ENCODE data around the gene PLCB1. TPM values are rescaled to one million over a fixed set of nuclear protein-coding genes. Genes with fewer than 3 reads are reported as not detected.

Gene PLCB1
- total and polyA plus RNA-seq, 7 experiments from 2014 or later = 0.56 to 17.6 (median 2.3) TPM

- ChIA-PET POLR2A (no interaction called here), CTCF (no interaction called here)
- Histone ChIP-seq H3K27me3 (ENCODE audit: control insufficient read depth in 2 of 2, insufficient read depth in 2 of 2, low read length in 2 of 2) (no peaks in the 10 kb centered on the region), H3K4me3 (ENCODE audit: low read length) (no peak overlapping the region), H3K36me3 (ENCODE audit: control insufficient read depth in 2 of 3, insufficient read depth in 3 of 3, low read length in 3 of 3) (peaks cover 0 to 5% (median 0%) of the 10 kb centered on the region in 3 experiments), H3K27ac (ENCODE audit: low read depth, low read length) (no peak overlapping the region), H3K9me3 (ENCODE audit: control insufficient read depth in 2 of 3, low read length in 3 of 3) (no peaks in the 10 kb centered on the region), H3K4me1 (ENCODE audit: control insufficient read depth in 2 of 2, insufficient read depth in 2 of 2, low read length in 2 of 2) (no peaks in the 10 kb centered on the region)
- DNase-seq = peak in 1 of 9 donors; percentile 1
- H3K27me3 Mint-ChIP-seq = peaks cover 0 to 3% (median 0%) of the 10 kb centered on the region in 5 donors
- no peaks in the 10 kb centered on the region for H3K36me3 Mint-ChIP-seq
- H3K9me3 Mint-ChIP-seq = peaks cover 0 to 3% (median 0%) of the 10 kb centered on the region in 11 donors
- H3K27ac Mint-ChIP-seq = no peak overlapping the region
- no peak for ATAC-seq
- no peak overlapping the region for H3K4me3 Mint-ChIP-seq
- intact Hi-C loops (cut with micrococcal nuclease) = no loop called here
- peaks cover 0 to 2% (median 0%) of the 10 kb centered on the region in 7 donors for H3K4me1 Mint-ChIP-seq
These were observed 658.5 kb downstream of the PLCB1 start for GRCh38 chr20:8790442-8791074.

- no peaks in the 10 kb centered on the region for H3K27me3 ChIP-seq (ENCODE audit: control insufficient read depth in 2 of 2, insufficient read depth in 2 of 2, low read length in 2 of 2)
- CTCF ChIA-PET = no interaction called here
- peaks cover 0 to 5% (median 0%) of the 10 kb centered on the region in 11 donors for H3K9me3 Mint-ChIP-seq
- POLR2A ChIA-PET = no interaction called here
- no peaks in the 10 kb centered on the region for H3K4me1 ChIP-seq (ENCODE audit: control insufficient read depth in 2 of 2, insufficient read depth in 2 of 2, low read length in 2 of 2)
- no peak overlapping the region for H3K27ac ChIP-seq (ENCODE audit: low read depth, low read length)
- DNase-seq (no peak), ATAC-seq (no peak)
- H3K9me3 ChIP-seq (ENCODE audit: control insufficient read depth in 2 of 3, low read length in 3 of 3) = no peaks in the 10 kb centered on the region
- no peak overlapping the region for H3K4me3 ChIP-seq (ENCODE audit: low read length)
- H3K36me3 Mint-ChIP-seq = no peaks in the 10 kb centered on the region
- H3K36me3 ChIP-seq (ENCODE audit: control insufficient read depth in 2 of 3, insufficient read depth in 3 of 3, low read length in 3 of 3) = peaks cover 0 to 5% (median 0%) of the 10 kb centered on the region in 3 experiments
- H3K27ac Mint-ChIP-seq = no peak overlapping the region
- intact Hi-C loops (cut with micrococcal nuclease) = no loop called here
- H3K4me1 Mint-ChIP-seq = peaks cover 0 to 2% (median 0%) of the 10 kb centered on the region in 7 donors
- H3K27me3 Mint-ChIP-seq = no peaks in the 10 kb centered on the region
- H3K4me3 Mint-ChIP-seq = no peak overlapping the region
These were observed 663.3 kb downstream of the PLCB1 start for GRCh38 chr20:8795404-8795803.

DNA sequence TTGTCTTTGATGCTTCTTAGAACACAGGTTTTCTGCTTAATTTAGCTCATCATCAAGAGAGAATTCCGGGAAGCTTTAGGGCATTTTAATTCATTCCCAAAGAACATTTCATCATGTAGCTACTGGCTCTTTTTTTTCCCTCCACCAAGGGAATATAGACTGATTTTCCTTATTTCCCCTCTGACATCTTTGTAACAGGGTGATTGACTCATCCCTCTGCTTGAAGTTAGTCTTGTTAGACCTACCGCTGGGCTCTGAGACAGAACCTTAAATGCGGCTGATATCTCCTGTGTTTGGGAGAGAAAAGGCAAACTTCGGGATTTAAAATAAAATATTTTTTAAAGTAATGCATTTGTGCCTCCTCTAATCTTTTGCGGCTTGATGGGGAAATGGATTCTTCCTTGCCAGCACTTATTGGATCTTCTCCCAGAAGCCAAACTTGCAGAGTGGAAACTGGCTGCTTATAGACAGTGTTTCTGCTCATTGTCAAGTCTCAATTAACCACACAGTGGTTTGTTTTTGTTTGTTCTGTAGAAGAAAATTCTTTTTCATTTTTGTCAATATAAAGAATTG, 664.1 kb downstream of the PLCB1 start:
- H3K36me3 ChIP-seq (ENCODE audit: control insufficient read depth in 2 of 3, insufficient read depth in 3 of 3, low read length in 3 of 3) = peaks cover 0 to 5% (median 0%) of the 10 kb centered on the region in 3 experiments
- Mint-ChIP-seq H3K27ac (no peak overlapping the region), H3K27me3 (no peaks in the 10 kb centered on the region), H3K36me3 (no peaks in the 10 kb centered on the region), H3K9me3 (peaks cover 0 to 5% (median 0%) of the 10 kb centered on the region in 11 donors), H3K4me1 (peaks cover 0 to 2% (median 0%) of the 10 kb centered on the region in 7 donors), H3K4me3 (no peak overlapping the region)
- H3K27ac ChIP-seq (ENCODE audit: low read depth, low read length) = no peak overlapping the region
- CTCF ChIA-PET = no interaction called here
- intact Hi-C loops (cut with micrococcal nuclease) = no loop called here
- no peaks in the 10 kb centered on the region for H3K9me3 ChIP-seq (ENCODE audit: control insufficient read depth in 2 of 3, low read length in 3 of 3)
- DNase-seq (no peak), ATAC-seq (no peak)
- H3K4me1 ChIP-seq (ENCODE audit: control insufficient read depth in 2 of 2, insufficient read depth in 2 of 2, low read length in 2 of 2) = no peaks in the 10 kb centered on the region
- H3K4me3 ChIP-seq (ENCODE audit: low read length) = no peak overlapping the region
- no peaks in the 10 kb centered on the region for H3K27me3 ChIP-seq (ENCODE audit: control insufficient read depth in 2 of 2, insufficient read depth in 2 of 2, low read length in 2 of 2)
- POLR2A ChIA-PET = no interaction called here

DNA sequence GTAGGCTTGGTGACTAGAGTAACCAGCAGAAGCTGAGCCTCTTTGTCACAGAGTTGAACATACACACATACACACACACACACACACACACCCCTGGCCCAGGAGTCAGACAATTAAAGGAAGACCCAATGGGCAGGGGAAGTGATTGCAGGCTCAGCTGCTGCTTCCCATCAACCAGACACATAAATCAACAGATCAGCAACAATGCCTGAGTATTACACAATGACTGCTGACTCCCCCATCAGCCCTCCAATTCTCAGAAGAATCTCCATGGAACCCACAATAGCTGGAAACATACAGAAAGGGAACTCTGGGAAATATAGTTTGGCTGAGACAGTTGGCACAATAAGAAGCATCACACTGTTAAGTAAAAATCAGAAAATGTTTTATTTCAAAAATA, 666.4 kb downstream of the PLCB1 start:
- H3K36me3 ChIP-seq (ENCODE audit: control insufficient read depth in 2 of 3, insufficient read depth in 3 of 3, low read length in 3 of 3) = no peaks in the 10 kb centered on the region
- Mint-ChIP-seq H3K27ac (no peak overlapping the region), H3K9me3 (peaks cover 0 to 5% (median 0%) of the 10 kb centered on the region in 11 donors), H3K27me3 (peaks cover 0 to 6% (median 0%) of the 10 kb centered on the region in 5 donors), H3K4me3 (no peak overlapping the region), H3K36me3 (peaks cover 0 to 7% (median 5%) of the 10 kb centered on the region in 5 donors), H3K4me1 (peaks cover 0 to 2% (median 0%) of the 10 kb centered on the region in 7 donors)
- CTCF ChIA-PET = no interaction called here
- no peaks in the 10 kb centered on the region for H3K27me3 ChIP-seq (ENCODE audit: control insufficient read depth in 2 of 2, insufficient read depth in 2 of 2, low read length in 2 of 2)
- no peaks in the 10 kb centered on the region for H3K9me3 ChIP-seq (ENCODE audit: control insufficient read depth in 2 of 3, low read length in 3 of 3)
- no peak overlapping the region for H3K4me3 ChIP-seq (ENCODE audit: low read length)
- no peaks in the 10 kb centered on the region for H3K4me1 ChIP-seq (ENCODE audit: control insufficient read depth in 2 of 2, insufficient read depth in 2 of 2, low read length in 2 of 2)
- DNase-seq (no peak), ATAC-seq (no peak)
- POLR2A ChIA-PET = no interaction called here
- no peak overlapping the region for H3K27ac ChIP-seq (ENCODE audit: low read depth, low read length)
- intact Hi-C loops (cut with micrococcal nuclease) = no loop called here

DNA sequence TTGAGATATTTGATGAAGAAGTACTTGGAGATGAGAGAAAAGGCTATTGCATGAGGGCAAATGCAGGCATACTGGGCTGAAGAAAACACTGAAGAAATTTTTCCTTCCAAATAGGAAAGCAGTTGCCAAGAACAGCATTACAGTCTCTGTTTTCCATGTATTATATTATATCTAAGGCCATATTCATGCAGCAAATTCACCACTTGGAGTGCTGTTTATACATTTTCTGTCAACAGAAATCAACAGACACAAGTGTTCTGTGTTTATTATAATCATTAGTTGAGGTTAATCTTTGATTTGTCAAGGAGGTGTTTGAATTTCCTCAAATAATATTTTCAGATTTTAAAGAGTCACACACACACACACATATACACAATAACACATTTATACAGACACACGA, 668.0 kb downstream of the PLCB1 start:
- intact Hi-C loops (cut with micrococcal nuclease) = loop anchor here in 1 of 2 donors (10.0 kb wide), 1 partner anchor 1495 kb away; no protein-coding TSS in a partner anchor
- H3K36me3 Mint-ChIP-seq = peaks cover 0 to 7% (median 5%) of the 10 kb centered on the region in 5 donors
- no peaks in the 10 kb centered on the region for H3K36me3 ChIP-seq (ENCODE audit: control insufficient read depth in 2 of 3, insufficient read depth in 3 of 3, low read length in 3 of 3)
- DNase-seq (no peak), ATAC-seq (no peak)
- no peak overlapping the region for H3K27ac Mint-ChIP-seq
- ChIA-PET POLR2A (no interaction called here), CTCF (no interaction called here)
- H3K4me1 ChIP-seq (ENCODE audit: control insufficient read depth in 2 of 2, insufficient read depth in 2 of 2, low read length in 2 of 2) = no peaks in the 10 kb centered on the region
- H3K4me3 ChIP-seq (ENCODE audit: low read length) = no peak overlapping the region
- H3K27me3 Mint-ChIP-seq = peaks cover 0 to 6% (median 0%) of the 10 kb centered on the region in 5 donors
- peaks cover 0 to 2% (median 0%) of the 10 kb centered on the region in 7 donors for H3K4me1 Mint-ChIP-seq
- H3K4me3 Mint-ChIP-seq = no peak overlapping the region
- no peaks in the 10 kb centered on the region for H3K9me3 ChIP-seq (ENCODE audit: control insufficient read depth in 2 of 3, low read length in 3 of 3)
- no peaks in the 10 kb centered on the region for H3K27me3 ChIP-seq (ENCODE audit: control insufficient read depth in 2 of 2, insufficient read depth in 2 of 2, low read length in 2 of 2)
- H3K9me3 Mint-ChIP-seq = peaks cover 0 to 5% (median 0%) of the 10 kb centered on the region in 11 donors
- no peak overlapping the region for H3K27ac ChIP-seq (ENCODE audit: low read depth, low read length)

GRCh38 chr20:8801686-8802085, 669.6 kb downstream of the PLCB1 start:
- Histone ChIP-seq H3K27me3 (ENCODE audit: control insufficient read depth in 2 of 2, insufficient read depth in 2 of 2, low read length in 2 of 2) (no peaks in the 10 kb centered on the region), H3K4me3 (ENCODE audit: low read length) (no peak overlapping the region), H3K36me3 (ENCODE audit: control insufficient read depth in 2 of 3, insufficient read depth in 3 of 3, low read length in 3 of 3) (no peaks in the 10 kb centered on the region), H3K4me1 (ENCODE audit: control insufficient read depth in 2 of 2, insufficient read depth in 2 of 2, low read length in 2 of 2) (no peaks in the 10 kb centered on the region), H3K27ac (ENCODE audit: low read depth, low read length) (no peak overlapping the region), H3K9me3 (ENCODE audit: control insufficient read depth in 2 of 3, low read length in 3 of 3) (no peaks in the 10 kb centered on the region)
- H3K4me3 Mint-ChIP-seq = no peak overlapping the region
- intact Hi-C loops (cut with micrococcal nuclease) = loop anchor here in 1 of 2 donors (10.0 kb wide), 1 partner anchor 1497 kb away; no protein-coding TSS in a partner anchor
- ATAC-seq = no peak
- peaks cover 0 to 6% (median 0%) of the 10 kb centered on the region in 5 donors for H3K27me3 Mint-ChIP-seq
- H3K9me3 Mint-ChIP-seq = peaks cover 0 to 5% (median 0%) of the 10 kb centered on the region in 11 donors
- no peak overlapping the region for H3K27ac Mint-ChIP-seq
- no peak for DNase-seq
- H3K36me3 Mint-ChIP-seq = peaks cover 0 to 7% (median 5%) of the 10 kb centered on the region in 5 donors
- CTCF ChIA-PET = interaction anchor here (0.6 kb wide), 1 partner anchor 30 kb away, joined by 3 read pairs; no protein-coding TSS in a partner anchor
- H3K4me1 Mint-ChIP-seq = peaks cover 0 to 7% (median 0%) of the 10 kb centered on the region in 7 donors
- POLR2A ChIA-PET = no interaction called here
